PC-3 (cell line): ENCODE results near the gene YWHAG. TPM values are rescaled to one million over a fixed set of nuclear protein-coding genes. Genes with fewer than 3 reads are reported as not detected.

ENCODE experiments used
- ATAC-seq: fragments of 200-7000 bp; cut with Tn5 transposase; 2 replicates; pipeline ENCODE4 v1.9.1; 2020; ENCODE audit warnings: mild to moderate bottlenecking, moderate library complexity
- BruUV-seq: library from RNA; stranded (reverse); fragments of 400-500 nt; replicated peaks from 2 replicates; lab custom pipeline; 2021; lab: Mats Ljungman, UMichigan
- CTCF ChIA-PET: fragments of 300-600 bp; sonication (Branson Sonifier 250); formaldehyde crosslinking; loops from one replicate; lab custom pipeline; 2022; ENCODE audit warnings: antibody characterized with exemption; lab: Charles Lee
- POLR2A ChIA-PET: fragments of 300-600 bp; sonication (Branson Sonifier 250); formaldehyde crosslinking; loops from one replicate; lab custom pipeline; 2022; ENCODE audit warnings: antibody characterized with exemption; ENCODE audit not compliant: unreplicated experiment; lab: Charles Lee
- DNase-seq: peaks from one replicate; pipeline ENCODE4 v3.0.0-alpha.2; 2015
- H2AFZ ChIP-seq: fragments of 300-600 bp; sonication (generic); 2 replicates; pipeline ENCODE4 v1.6.0; 2016; ENCODE audit warnings: antibody characterized with exemption, low read length
- H3F3A ChIP-seq: fragments of 300-600 bp; sonication (generic); one replicate; pipeline ENCODE4 v1.6.0; 2017; ENCODE audit warnings: antibody characterized with exemption, low read length, control low read depth, mild to moderate bottlenecking; ENCODE audit not compliant: unreplicated experiment
- H3K27ac ChIP-seq: fragments of 300-600 bp; sonication (generic); 2 replicates; pipeline ENCODE4 v1.5.1; 2016; ENCODE audit warnings: mild to moderate bottlenecking, low read length
- H3K27me3 ChIP-seq: fragments of 300-600 bp; sonication (generic); 2 replicates; pipeline ENCODE4 v1.6.1; 2016; ENCODE audit warnings: low read length, mixed read lengths
- H3K36me3 ChIP-seq: fragments of 300-600 bp; sonication (generic); 2 replicates; pipeline ENCODE4 v1.6.1; 2016; ENCODE audit warnings: low read depth, mixed run types, low read length, mixed read lengths
- H3K4me1 ChIP-seq: fragments of 300-600 bp; sonication (generic); 2 replicates; pipeline ENCODE4 v1.5.1; 2016; ENCODE audit warnings: low read length; ENCODE audit not compliant: insufficient read depth
- H3K4me2 ChIP-seq: fragments of 300-600 bp; sonication (generic); 2 replicates; pipeline ENCODE4 v1.6.0; 2016; ENCODE audit warnings: low read length
- H3K4me3 ChIP-seq: fragments of 300-600 bp; sonication (generic); 2 replicates; pipeline ENCODE4 v1.5.1; 2016; ENCODE audit warnings: mild to moderate bottlenecking, low read length, mixed read lengths
- H3K79me2 ChIP-seq: fragments of 300-600 bp; sonication (generic); 2 replicates; pipeline ENCODE4 v1.6.1; 2017; ENCODE audit warnings: low read length, mixed read lengths
- H3K9ac ChIP-seq: fragments of 300-600 bp; sonication (generic); 2 replicates; pipeline ENCODE4 v1.6.0; 2016; ENCODE audit warnings: mild to moderate bottlenecking, low read length
- H3K9me2 ChIP-seq: fragments of 300-600 bp; sonication (generic); replicated peaks from 2 replicates; pipeline ENCODE4 v1.6.1; 2016; ENCODE audit warnings: mixed run types, low read length, mixed read lengths
- H3K9me3 ChIP-seq: fragments of 300-600 bp; sonication (generic); 2 replicates; pipeline ENCODE4 v1.6.1; 2016; ENCODE audit warnings: low read length, mixed read lengths
- H4K20me1 ChIP-seq: fragments of 300-600 bp; sonication (generic); 2 replicates; pipeline ENCODE4 v1.6.1; 2016; ENCODE audit warnings: low read length, mixed read lengths
- EZH2 ChIP-seq: fragments of 300-600 bp; sonication (generic); IDR thresholded peaks from one replicate; pipeline ENCODE4 v1.6.1; 2017; ENCODE audit warnings: antibody characterized with exemption, mild to moderate bottlenecking, low read length; ENCODE audit not compliant: unreplicated experiment
- EZH2phosphoT487 ChIP-seq: fragments of 300-600 bp; sonication (generic); IDR thresholded peaks from 2 replicates; pipeline ENCODE4 v1.6.1; 2018; ENCODE audit warnings: mild to moderate bottlenecking, antibody characterized with exemption, low read length, borderline replicate concordance
- intact Hi-C: fragments of 100-400 bp; cut with micrococcal nuclease; formaldehyde crosslinking; loops from 2 replicates; pipeline ENCODE4 v1.9.0; 2023
- total RNA-seq: library from RNA; depleted of rRNA; stranded (reverse); fragments of >200 nt; gene quantifications from 2 replicates; pipeline ENCODE4 v1.2.3, GENCODE V29; 2014
- TF ChIP-seq, protein P1 (sequence below): fragments of 300-600 bp; sonication (generic); conservative IDR thresholded peaks from 2 replicates; pipeline ENCODE4 v1.5.1; 2017; ENCODE audit warnings: antibody characterized with exemption, low read depth, mild to moderate bottlenecking, low read length

Gene YWHAG
- total RNA-seq, 1 experiment from 2014 or later: 42.2 TPM

DNA sequence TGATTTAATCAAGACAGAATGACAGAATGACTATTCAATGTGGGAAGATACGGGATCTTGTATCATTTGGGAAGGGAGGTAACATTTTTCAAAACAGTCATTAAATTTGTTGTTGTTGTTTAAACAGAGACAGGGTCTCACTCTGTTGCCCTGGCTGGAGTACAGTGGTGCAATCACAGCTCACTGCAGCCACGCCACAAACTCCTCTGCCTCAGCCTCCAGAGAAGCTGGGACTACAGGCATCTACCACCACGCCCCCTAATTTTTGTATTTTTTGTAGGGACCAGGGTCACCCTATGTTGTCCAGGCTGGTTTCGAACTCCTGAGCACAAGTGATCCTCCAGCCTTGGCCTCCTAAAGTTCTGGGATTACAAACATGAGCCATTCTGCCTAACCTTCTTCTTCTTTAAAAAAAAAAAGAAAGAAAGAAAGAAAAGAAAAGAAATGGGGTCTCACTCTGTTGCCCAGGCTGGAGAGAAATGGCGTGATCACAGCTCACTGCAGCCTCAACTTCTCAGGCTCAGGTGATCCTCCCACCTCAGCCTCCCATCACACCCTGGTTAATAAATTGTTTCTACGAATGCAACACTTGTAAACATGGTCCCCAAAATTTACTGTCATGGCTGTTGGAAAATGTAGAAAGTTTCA is 24.3 kb downstream of the YWHAG start:
- no TSS peak for BruUV-seq
- intact Hi-C loops: no loop called here
- ATAC-seq (no peak), DNase-seq (no peak)
- Histone ChIP-seq H3K27ac (no peak overlapping the region), H2AFZ (no peak overlapping the region), H3K9ac (no peak overlapping the region), H3F3A (no peaks in the 10 kb centered on the region), H4K20me1 (peaks cover 79% of the 10 kb centered on the region), H3K79me2 (peaks cover 100% of the 10 kb centered on the region), H3K9me3 (no peaks in the 10 kb centered on the region), H3K4me2 (no peak overlapping the region), H3K4me3 (no peak overlapping the region), H3K9me2 (no peaks in the 10 kb centered on the region), H3K36me3 (peaks cover 51% of the 10 kb centered on the region), H3K27me3 (no peaks in the 10 kb centered on the region), H3K4me1 (peaks cover 10% of the 10 kb centered on the region)
- TF ChIP-seq, protein P1, sequence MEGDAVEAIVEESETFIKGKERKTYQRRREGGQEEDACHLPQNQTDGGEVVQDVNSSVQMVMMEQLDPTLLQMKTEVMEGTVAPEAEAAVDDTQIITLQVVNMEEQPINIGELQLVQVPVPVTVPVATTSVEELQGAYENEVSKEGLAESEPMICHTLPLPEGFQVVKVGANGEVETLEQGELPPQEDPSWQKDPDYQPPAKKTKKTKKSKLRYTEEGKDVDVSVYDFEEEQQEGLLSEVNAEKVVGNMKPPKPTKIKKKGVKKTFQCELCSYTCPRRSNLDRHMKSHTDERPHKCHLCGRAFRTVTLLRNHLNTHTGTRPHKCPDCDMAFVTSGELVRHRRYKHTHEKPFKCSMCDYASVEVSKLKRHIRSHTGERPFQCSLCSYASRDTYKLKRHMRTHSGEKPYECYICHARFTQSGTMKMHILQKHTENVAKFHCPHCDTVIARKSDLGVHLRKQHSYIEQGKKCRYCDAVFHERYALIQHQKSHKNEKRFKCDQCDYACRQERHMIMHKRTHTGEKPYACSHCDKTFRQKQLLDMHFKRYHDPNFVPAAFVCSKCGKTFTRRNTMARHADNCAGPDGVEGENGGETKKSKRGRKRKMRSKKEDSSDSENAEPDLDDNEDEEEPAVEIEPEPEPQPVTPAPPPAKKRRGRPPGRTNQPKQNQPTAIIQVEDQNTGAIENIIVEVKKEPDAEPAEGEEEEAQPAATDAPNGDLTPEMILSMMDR: no peak
- TF ChIP-seq EZH2phosphoT487 (no peak), EZH2 (no peak)
- POLR2A ChIA-PET: no interaction called here
- CTCF ChIA-PET: no interaction called here

DNA sequence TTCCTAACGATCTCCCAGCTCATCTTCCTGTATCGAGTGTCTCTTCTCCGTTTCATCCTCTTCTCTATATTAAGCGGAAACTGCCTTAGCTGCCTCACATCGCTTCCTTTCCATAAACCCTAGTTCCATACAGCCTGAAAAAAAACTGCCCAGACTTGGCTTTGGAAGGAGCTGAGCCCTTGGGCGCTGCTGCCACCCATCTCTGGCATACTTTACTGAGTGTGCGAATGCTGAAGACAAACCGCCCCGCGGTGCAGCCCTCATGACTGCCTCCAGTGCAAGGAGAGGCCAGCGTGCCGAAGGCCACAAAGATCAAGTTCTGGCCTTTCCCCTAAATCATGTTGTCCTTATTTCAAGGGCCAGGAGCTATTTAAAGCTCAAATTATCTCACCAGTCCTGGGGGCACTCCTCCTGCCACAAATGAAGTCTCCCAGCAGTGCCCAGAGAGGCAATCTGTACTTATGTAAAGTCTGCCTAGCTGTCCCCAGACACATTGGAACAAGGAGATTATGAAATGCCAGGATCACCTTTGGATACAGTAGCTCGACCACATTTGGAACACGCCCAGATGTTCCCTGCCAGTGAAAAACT is 25.2 kb downstream of the YWHAG start:
- peaks cover 56% of the 10 kb centered on the region for H3K36me3 ChIP-seq
- CTCF ChIA-PET: interaction anchor here (0.6 kb wide), 1 partner anchor 13 kb away, joined by 3 read pairs; no protein-coding TSS in a partner anchor
- DNase-seq (no peak), ATAC-seq (no peak)
- no peak overlapping the region for H3K27ac ChIP-seq
- no peaks in the 10 kb centered on the region for H3K27me3 ChIP-seq
- peaks cover 6% of the 10 kb centered on the region for H3K4me1 ChIP-seq
- no peak for TF ChIP-seq EZH2
- TF ChIP-seq, protein P1: no peak
- TF ChIP-seq EZH2phosphoT487: no peak
- H4K20me1 ChIP-seq: peaks cover 81% of the 10 kb centered on the region
- BruUV-seq: no TSS peak
- no peaks in the 10 kb centered on the region for H3F3A ChIP-seq
- H3K9me2 ChIP-seq: no peaks in the 10 kb centered on the region
- intact Hi-C loops: no loop called here
- H3K9ac ChIP-seq: no peak overlapping the region
- H3K4me2 ChIP-seq: no peak overlapping the region
- POLR2A ChIA-PET: no interaction called here
- H3K79me2 ChIP-seq: peaks cover 100% of the 10 kb centered on the region
- no peak overlapping the region for H3K4me3 ChIP-seq
- no peaks in the 10 kb centered on the region for H3K9me3 ChIP-seq
- H2AFZ ChIP-seq: no peak overlapping the region

DNA sequence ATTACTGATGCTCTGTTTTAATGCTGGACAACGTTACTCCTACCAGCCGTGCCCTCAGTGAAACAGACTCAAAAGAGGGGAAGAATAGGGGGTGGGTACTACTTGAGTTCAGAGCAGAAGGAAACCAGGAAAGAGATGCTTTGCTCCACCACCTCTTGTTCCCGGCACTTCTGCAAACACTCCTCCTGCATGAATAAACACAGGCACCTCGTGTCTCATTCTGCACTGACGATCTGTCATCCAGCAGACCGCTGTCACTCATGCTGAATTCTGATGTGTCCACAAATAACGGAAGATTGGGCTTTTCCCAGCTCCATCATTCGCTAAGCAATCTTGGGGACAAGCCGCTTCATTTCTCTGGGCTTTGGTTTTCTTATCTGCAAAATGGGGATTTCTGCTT is 26.7 kb downstream of the YWHAG start:
- Histone ChIP-seq H3K36me3 (peaks cover 59% of the 10 kb centered on the region), H3K27ac (no peak overlapping the region), H3K9me3 (no peaks in the 10 kb centered on the region), H3K79me2 (peaks cover 99% of the 10 kb centered on the region), H3K27me3 (no peaks in the 10 kb centered on the region), H3K4me1 (0 out of 2 replicates have a peak, but pooled peaks cover 4% of the 10 kb centered on the region), H3F3A (peaks cover 6% of the 10 kb centered on the region), H3K9me2 (no peaks in the 10 kb centered on the region), H4K20me1 (peaks cover 80% of the 10 kb centered on the region), H3K4me3 (no peak overlapping the region), H2AFZ (no peak overlapping the region), H3K4me2 (no peak overlapping the region), H3K9ac (no peak overlapping the region)
- BruUV-seq: no TSS peak
- ChIA-PET POLR2A (no interaction called here), CTCF (no interaction called here)
- intact Hi-C loops: no loop called here
- DNase-seq (no peak), ATAC-seq (no peak)
- TF ChIP-seq, protein P1: no peak
- TF ChIP-seq EZH2phosphoT487 (no peak), EZH2 (no peak)
